PC-3 (cell line): ENCODE data around the gene MLANA.

Source experiments
- EZH2 ChIP-seq: fragments of 300-600 bp; sonication (generic); IDR thresholded peaks from one replicate; pipeline ENCODE4 v1.6.1; 2017; ENCODE audit warnings: antibody characterized with exemption, mild to moderate bottlenecking, low read length; ENCODE audit not compliant: unreplicated experiment
- TF ChIP-seq, protein P1 (sequence below): fragments of 300-600 bp; sonication (generic); conservative IDR thresholded peaks from 2 replicates; pipeline ENCODE4 v1.5.1; 2017; ENCODE audit warnings: antibody characterized with exemption, low read depth, mild to moderate bottlenecking, low read length

DNA sequence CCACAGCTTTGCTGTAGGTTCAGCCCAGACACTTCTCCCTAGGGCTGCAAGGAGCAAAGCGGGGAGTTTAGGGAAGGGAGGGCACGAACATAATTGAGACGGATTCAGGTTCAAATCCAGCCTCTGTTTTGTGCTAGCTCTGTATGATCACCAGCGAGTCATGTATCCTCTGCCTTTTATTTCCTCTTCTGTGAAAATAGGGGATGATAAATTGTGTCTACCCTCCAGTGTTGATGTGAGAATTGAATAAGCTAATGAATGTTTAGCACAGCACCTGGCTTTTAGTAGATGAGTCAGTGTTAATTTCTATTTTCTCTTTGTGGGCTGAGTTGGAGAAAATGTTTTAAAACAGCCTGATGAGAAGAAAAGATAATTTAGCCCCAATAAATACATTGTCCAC lies 6.2 kb downstream of the MLANA start:
- TF ChIP-seq, protein P1, sequence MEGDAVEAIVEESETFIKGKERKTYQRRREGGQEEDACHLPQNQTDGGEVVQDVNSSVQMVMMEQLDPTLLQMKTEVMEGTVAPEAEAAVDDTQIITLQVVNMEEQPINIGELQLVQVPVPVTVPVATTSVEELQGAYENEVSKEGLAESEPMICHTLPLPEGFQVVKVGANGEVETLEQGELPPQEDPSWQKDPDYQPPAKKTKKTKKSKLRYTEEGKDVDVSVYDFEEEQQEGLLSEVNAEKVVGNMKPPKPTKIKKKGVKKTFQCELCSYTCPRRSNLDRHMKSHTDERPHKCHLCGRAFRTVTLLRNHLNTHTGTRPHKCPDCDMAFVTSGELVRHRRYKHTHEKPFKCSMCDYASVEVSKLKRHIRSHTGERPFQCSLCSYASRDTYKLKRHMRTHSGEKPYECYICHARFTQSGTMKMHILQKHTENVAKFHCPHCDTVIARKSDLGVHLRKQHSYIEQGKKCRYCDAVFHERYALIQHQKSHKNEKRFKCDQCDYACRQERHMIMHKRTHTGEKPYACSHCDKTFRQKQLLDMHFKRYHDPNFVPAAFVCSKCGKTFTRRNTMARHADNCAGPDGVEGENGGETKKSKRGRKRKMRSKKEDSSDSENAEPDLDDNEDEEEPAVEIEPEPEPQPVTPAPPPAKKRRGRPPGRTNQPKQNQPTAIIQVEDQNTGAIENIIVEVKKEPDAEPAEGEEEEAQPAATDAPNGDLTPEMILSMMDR = no peak
- no peak for TF ChIP-seq EZH2
